Measurements from ENCODE around the gene INO80C. TPM values are rescaled to one million over a fixed set of nuclear protein-coding genes. Genes with fewer than 3 reads are reported as not detected.

Gene INO80C
- total RNA-seq, 1 donor, result 15.3 TPM

DNA sequence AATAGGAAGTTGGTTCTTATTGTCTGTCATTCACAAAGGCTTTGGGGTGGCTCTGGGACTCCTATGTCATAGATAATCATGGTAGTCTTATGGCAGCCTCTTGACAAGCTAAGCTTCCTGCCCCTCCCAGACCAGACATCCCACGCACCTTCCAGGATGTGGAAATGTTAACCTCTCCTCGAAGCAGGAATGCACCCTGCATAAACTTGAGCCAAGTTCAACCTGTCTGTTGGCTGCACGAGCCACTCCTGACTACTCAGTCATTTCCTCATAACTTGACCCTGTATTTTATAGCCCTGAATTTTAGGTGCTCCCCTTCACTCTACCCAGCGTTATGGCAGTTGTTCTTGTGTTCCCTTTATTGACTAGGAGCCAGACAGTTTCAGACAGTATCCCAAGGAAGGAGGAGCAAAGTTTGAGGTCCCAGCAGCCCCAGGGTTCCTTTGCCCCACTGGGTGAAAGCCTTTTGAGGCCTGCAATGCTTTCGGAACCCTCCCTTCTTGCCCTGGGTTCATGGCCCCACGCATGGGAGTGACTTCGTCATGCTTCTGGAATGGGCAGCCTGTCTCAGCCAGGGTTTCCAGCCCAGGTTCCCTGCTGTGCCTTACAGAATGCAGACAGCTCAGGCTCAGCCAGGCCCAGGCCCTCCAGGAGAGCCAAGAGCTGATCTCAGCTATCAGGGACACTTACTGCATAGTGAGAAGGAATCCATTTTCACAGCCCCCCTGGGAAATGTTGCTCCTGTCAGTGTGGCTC lies 15.6 kb upstream of the INO80C start:
- no peak for DNase-seq (ENCODE audit: low read depth in 2 of 3, low spot score in 2 of 3)

DNA sequence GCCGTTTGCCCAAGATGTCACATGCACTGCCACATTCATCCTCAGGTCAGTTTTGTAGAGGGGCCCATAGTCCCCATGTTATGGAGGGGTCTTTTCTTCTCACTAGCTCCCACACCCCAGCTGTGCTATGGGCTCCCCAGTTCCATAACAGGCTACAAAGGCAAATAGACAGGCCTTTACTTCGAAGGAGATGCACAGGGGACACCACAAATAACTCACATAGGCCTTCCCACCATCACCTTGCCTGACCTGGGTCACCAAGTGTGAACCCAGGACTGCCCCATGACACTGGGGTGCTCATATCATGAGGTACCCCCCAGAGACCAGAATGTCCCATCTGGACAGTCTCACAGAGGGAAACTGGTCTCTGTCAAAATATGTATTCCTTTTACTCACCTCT lies 15.0 kb upstream of the INO80C start:
- DNase-seq (ENCODE audit: low read depth in 2 of 3, low spot score in 2 of 3), result no peak

- peak in 1 of 3 donors; percentile 17 for DNase-seq (ENCODE audit: low read depth in 2 of 3, low spot score in 2 of 3)
Measured at GRCh38 chr18:35511833-35512232, 14.1 kb upstream of the INO80C start.

- no peak for DNase-seq (ENCODE audit: low read depth in 2 of 3, low spot score in 2 of 3)
Measured at GRCh38 chr18:35511428-35511827, 13.7 kb upstream of the INO80C start.

- no peak for DNase-seq (ENCODE audit: low read depth in 2 of 3, low spot score in 2 of 3)
Measured at GRCh38 chr18:35510076-35510651, 12.4 kb upstream of the INO80C start.

DNA sequence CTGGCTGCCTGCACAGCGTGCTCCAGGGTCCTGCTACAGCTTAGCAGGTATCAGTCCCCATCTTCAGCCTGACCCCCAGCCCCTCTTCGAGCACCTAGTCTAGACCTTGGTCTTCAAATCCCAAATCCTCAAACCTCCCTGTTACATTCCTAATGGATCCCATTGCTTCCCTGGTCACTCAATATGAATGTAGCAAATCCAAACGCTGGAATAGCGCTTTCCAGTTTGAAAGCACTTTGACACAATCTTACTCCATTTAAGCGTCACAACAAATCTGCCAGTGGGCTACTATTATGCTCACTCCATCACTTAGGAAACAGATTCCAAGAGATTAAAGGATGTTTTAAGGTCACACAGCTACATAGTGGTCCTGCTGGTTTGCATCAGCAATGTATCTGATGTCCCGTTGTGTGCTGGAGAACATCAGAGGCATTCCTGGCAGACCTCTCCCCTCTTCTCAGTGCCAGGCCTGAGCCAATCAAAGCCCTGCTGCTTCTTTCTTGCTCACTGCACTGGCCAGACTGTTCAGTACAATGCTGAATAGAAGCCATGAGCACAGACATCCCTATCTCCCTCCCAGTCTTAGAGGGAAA lies 11.1 kb upstream of the INO80C start:
- no peak for DNase-seq (ENCODE audit: low read depth in 2 of 3, low spot score in 2 of 3)

- no peak for DNase-seq (ENCODE audit: low read depth in 2 of 3, low spot score in 2 of 3)
Measured at GRCh38 chr18:35508030-35508429, 10.3 kb upstream of the INO80C start.

GRCh38 chr18:35507623-35508022 lies 9.9 kb upstream of the INO80C start:
- DNase-seq (ENCODE audit: low read depth in 2 of 3, low spot score in 2 of 3), result no peak

DNA sequence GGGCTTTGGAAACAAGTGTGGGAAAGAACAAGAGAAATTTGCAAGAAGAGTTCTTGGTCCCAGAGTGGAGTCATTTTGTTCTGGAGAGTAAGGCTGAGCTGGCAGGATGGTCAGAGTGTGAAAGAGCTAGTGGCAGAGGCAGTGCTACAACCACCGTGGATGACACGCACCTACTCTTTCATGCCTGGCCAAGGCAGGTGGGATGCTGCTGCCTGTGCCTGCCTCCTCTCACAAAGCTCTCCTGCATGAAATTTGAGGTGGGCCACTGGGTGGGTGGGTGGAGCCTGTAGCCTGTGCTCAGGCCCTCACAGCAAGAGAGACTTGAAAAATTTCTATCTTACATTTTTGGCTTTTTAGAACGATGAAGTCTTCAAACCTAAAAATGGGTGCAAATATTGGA lies 9.4 kb upstream of the INO80C start:
- DNase-seq (ENCODE audit: low read depth in 2 of 3, low spot score in 2 of 3), result no peak

DNA sequence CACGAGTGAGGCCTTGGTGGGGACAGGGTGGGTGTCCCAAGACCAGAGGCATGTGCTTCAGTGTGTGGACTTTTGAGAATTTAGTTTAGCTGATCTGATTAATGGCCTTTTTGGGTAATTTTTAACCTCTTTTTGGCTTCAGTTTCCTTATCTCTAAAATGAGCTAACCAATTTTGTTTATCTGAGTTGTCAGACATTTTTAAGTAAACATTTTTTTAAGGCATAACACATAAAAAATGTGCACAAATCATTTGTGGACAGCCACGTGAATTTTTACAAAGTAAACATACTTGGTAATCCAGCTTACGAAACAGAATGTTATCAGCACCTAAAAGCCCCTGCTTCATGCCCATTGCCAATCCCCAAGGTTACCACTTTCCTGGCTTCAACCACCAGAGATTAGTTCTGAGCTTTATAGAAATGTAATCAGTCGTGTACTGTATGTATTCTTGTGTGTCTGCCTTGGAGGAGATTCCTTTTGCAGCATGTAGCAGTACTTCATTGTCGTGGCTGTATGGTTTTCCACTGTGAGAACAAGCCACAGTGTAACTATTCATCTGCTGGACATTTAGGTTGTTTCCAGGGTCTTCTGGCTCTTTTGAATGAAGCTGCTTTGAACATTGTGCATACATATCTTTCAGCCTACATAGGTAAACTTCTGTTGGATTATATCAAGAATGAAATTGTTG lies 8.4 kb upstream of the INO80C start:
- DNase-seq (ENCODE audit: low read depth in 2 of 3, low spot score in 2 of 3), result peak in 1 of 3 donors; percentile 10

DNA sequence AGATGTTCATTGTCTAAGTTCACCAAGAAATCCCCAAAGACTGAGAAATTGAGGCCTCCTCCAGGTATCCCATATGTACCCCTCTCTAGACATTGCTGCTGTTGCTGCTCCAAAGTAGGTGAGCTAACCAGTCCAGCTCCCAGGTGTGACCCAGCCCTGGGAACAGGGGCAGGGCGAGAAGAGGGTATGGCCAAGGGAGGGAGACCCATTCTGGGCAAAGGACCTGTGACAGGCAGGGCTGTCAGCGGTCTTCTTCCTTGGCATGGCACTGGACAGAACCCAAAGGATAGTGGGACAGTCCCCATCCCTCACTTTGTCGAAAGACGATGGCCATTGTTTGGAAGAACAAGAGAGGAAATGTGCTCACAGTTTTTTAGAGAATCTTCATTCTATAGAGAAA lies 7.2 kb upstream of the INO80C start:
- DNase-seq (ENCODE audit: low read depth in 2 of 3, low spot score in 2 of 3), result no peak

- no peak for DNase-seq (ENCODE audit: low read depth in 2 of 3, low spot score in 2 of 3)
Measured at GRCh38 chr18:35502052-35502451, 4.3 kb upstream of the INO80C start.

- DNase-seq (ENCODE audit: low read depth in 2 of 3, low spot score in 2 of 3), result no peak
Measured at GRCh38 chr18:35501369-35501768, 3.6 kb upstream of the INO80C start.

DNA sequence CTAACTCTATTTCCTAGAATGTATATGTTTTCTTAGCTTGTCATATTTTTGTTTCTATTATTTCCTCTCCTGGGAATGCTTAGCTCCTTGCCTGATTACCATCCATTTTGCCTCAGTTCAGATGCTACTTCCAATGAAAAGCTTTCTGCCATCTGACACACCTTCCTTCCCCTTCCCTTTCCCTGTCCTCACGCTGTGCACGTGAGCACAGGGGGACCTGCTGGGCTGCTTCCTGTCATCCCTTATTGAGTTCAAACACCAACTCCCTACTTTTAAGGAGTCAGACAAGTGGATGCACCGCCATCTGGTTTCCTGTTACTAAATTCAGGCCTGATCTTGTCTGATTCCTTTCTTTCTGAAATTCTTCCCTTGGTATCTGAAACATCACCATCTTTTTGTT lies 2.4 kb upstream of the INO80C start:
- DNase-seq (ENCODE audit: low read depth in 2 of 3, low spot score in 2 of 3), result no peak

DNA sequence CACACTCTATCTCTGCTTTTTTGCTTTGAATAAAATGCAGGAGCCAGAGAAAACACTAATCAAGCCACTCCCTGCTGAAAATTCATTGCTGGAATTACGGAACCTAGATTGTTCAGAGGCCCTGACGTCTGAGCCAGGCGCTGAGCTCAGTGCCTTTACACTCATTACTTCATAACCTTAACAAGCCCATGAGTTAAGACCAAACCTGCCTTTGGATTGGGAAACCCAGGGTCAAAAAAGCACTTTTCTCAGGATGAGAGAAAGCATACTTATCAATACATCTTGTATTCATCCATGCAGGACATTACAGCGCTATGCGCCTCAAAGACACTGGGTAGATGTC lies 762 bp downstream of the INO80C start:
- peak in 1 of 3 donors; percentile 19 for DNase-seq (ENCODE audit: low read depth in 2 of 3, low spot score in 2 of 3)

DNA sequence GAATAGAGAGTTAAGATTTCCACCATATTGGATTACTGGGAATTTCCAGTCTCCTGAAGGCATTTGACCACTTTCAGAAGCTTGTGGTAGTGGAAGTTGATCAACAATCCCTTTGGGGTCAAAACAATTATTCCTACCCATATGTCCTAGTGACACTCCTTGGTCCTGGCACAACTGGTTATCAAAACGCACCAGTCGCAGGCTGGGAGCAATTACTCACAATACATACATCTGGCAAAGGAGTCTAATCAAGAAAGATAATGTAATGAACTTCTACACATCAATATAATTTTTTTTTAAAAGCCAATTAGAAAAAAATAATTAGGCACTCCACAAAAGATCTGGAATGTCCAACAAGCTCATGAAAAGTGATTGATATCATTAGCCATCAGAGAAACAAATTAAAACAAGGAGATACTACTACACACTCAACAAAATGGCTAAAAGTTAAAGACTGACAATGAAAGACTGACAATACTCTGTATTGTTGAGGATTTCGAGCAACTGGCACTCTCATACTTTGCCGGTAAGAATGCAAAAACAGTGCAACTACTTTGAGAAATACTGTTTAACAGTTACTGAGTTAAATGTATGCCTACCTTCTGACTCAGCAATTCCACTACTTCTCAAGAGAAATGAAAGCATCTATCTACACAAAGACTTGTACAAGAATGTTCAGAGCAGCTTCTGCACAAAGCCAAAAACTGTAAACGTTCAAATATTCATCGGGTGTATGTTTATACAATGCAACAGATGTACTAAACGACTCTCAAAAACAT lies 2.0 kb downstream of the INO80C start:
- DNase-seq (ENCODE audit: low read depth in 2 of 3, low spot score in 2 of 3), result peak in 1 of 3 donors; percentile 32

GRCh38 chr18:35494251-35495220 lies 3.2 kb downstream of the INO80C start:
- DNase-seq (ENCODE audit: low read depth in 2 of 3, low spot score in 2 of 3), result peak in 1 of 3 donors; percentile 38

- DNase-seq (ENCODE audit: low read depth in 2 of 3, low spot score in 2 of 3), result no peak
Measured at GRCh38 chr18:35491700-35492077, 6.1 kb downstream of the INO80C start.

DNA sequence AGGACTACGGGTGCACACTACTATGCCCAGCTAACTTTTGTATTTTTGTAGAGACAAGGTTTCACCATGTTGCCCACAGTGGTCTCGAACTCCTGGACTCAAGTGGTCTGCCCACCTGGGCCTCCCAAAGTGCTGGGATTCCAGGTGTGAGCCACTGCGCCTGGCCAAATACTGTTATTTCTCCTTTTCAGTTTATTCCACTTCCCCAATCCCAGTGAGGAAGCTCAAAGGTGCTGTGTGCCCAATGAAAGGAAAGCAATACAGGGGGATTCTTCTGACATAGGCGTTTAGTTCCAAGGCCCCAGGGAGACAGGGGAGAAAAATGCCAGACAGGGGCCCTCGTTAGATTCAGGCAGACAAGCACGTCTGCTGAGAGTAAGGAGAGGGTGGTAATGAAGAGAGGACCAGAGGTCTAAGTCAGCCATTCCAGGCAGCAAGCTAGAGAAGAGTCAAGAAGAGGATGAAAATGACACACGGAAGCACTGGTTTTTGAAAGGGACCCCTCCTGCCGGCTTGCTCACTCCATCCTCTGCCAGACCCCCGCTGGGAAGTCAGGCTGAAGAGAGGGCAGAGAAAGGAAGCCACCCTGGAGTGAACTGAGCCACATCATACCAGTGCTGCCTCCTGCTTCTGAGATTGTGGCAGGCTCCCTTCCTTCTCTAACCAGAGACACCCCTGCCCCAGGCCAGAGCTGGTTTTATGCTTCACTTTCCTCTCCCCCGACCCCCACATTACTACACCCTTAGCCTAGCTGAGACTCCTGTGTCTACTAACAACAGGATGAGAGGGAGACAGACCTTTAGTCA lies 6.7 kb downstream of the INO80C start:
- no peak for DNase-seq (ENCODE audit: low read depth in 2 of 3, low spot score in 2 of 3)
